H1 (cell line): ENCODE data around the gene EVI5. TPM values are rescaled to one million over a fixed set of nuclear protein-coding genes. Genes with fewer than 3 reads are reported as not detected.

Experiments
- CTCF ChIA-PET: fragments of 300-600 bp; sonication (Branson Sonifier 250); formaldehyde crosslinking; loops from one replicate; lab custom pipeline; 2021; ENCODE audit not compliant: partially characterized antibody; lab: Charles Lee
- POLR2A ChIA-PET: fragments of 300-600 bp; sonication (Branson Sonifier 250); formaldehyde crosslinking; loops from one replicate; lab custom pipeline; 2021; ENCODE audit warnings: inconsistent platforms; ENCODE audit not compliant: partially characterized antibody; lab: Charles Lee
- DNase-seq, 2 experiments: peaks; one replicate each; pipeline versions ENCODE4 v3.0.0 to v3.0.0-alpha.2; 2010 to 2022; ENCODE audit warnings: low spot score in 2 of 2, low read depth in 1 of 2, mixed read lengths in 1 of 2
- FAIRE-seq: peaks from 2 replicates; lab custom pipeline; 2011; peaks lifted over from hg19 to GRCh38; lab: Jason Lieb, UNC
- H2AFZ ChIP-seq: 2 replicates; pipeline ENCODE4 v1.8.1; 2012; ENCODE audit warnings: low read length, inconsistent platforms
- H2AK5ac ChIP-seq: 2 replicates; pipeline ENCODE4 v1.6.1; 2013; ENCODE audit warnings: low read depth, low read length
- H2BK120ac ChIP-seq: replicated peaks from 2 replicates; pipeline ENCODE3; 2013; ENCODE audit warnings: low read depth, low read length, inconsistent platforms
- H2BK12ac ChIP-seq: 2 replicates; pipeline ENCODE4 v1.6.1; 2013; ENCODE audit warnings: low read depth, low read length
- H2BK15ac ChIP-seq: 2 replicates; pipeline ENCODE4 v1.6.1; 2013; ENCODE audit warnings: low read length
- H2BK20ac ChIP-seq: 2 replicates; pipeline ENCODE4 v1.6.1; 2013; ENCODE audit warnings: low read length
- H2BK5ac ChIP-seq: 2 replicates; pipeline ENCODE4 v1.6.1; 2013; ENCODE audit warnings: low read depth, low read length
- H3K14ac ChIP-seq: 2 replicates; pipeline ENCODE4 v1.6.1; 2013; ENCODE audit warnings: inconsistent platforms; ENCODE audit not compliant: insufficient read length
- H3K18ac ChIP-seq: 2 replicates; pipeline ENCODE4 v1.6.1; 2013; ENCODE audit warnings: low read length; ENCODE audit errors: extremely low read depth
- H3K23ac ChIP-seq: 2 replicates; pipeline ENCODE4 v1.6.1; 2013; ENCODE audit warnings: inconsistent platforms; ENCODE audit not compliant: insufficient read length
- H3K23me2 ChIP-seq: 2 replicates; pipeline ENCODE4 v1.6.1; 2013; ENCODE audit warnings: low read depth, low read length
- H3K27ac ChIP-seq: 2 replicates; pipeline ENCODE4 v1.6.1; 2011; ENCODE audit warnings: low read depth, low read length, inconsistent platforms
- H3K27me3 ChIP-seq, 4 experiments: replicated peaks in 1 of 4; 1 replicate in 1 of 4; 2 replicates in 3 of 4; pipeline versions ENCODE4 v1.6.1 to v1.8.1; 2011 to 2013; ENCODE audit warnings: low read length in 3 of 4, mild to moderate bottlenecking in 3 of 4, inconsistent platforms in 2 of 4, mixed read lengths in 2 of 4, moderate library complexity in 1 of 4; ENCODE audit not compliant: control insufficient read depth in 3 of 4, insufficient read depth in 3 of 4; ENCODE audit errors: extremely low read depth in 1 of 4
- H3K36me3 ChIP-seq, 4 experiments: 2 replicates each; pipeline versions ENCODE4 v1.6.1 to v1.8.1; 2011 to 2013; ENCODE audit warnings: mild to moderate bottlenecking in 4 of 4, low read length in 3 of 4, moderate library complexity in 2 of 4, control low read depth in 1 of 4, inconsistent platforms in 1 of 4; ENCODE audit not compliant: insufficient read depth in 4 of 4, control insufficient read depth in 2 of 4
- H3K4ac ChIP-seq: replicated peaks from 2 replicates; pipeline ENCODE3; 2013; ENCODE audit warnings: low read length, low read depth, mixed read lengths, inconsistent platforms; ENCODE audit not compliant: insufficient read length
- H3K4me1 ChIP-seq, 4 experiments: replicated peaks in 1 of 4; 1 replicate in 1 of 4; 2 replicates in 3 of 4; pipeline versions ENCODE4 v1.6.1 to v1.8.1; 2011 to 2013; ENCODE audit warnings: low read length in 3 of 4, inconsistent platforms in 2 of 4, mixed read lengths in 1 of 4; ENCODE audit not compliant: insufficient read depth in 4 of 4, control insufficient read depth in 3 of 4
- H3K4me2 ChIP-seq, 2 experiments: 2 replicates each; pipeline versions ENCODE4 v1.6.1 to v1.8.1; 2011 to 2013; ENCODE audit warnings: low read depth in 2 of 2, low read length in 2 of 2, control low read depth in 1 of 2, inconsistent platforms in 1 of 2, mild to moderate bottlenecking in 1 of 2; ENCODE audit not compliant: insufficient read depth in 1 of 2
- H3K4me3 ChIP-seq, 4 experiments: fragments of 200-600, 300-600 bp in 1 of 4; sonication (generic), shearing (Covaris generic), sonication (Bioruptor Twin) in 1 of 4; 2 replicates each; pipeline versions ENCODE4 v1.5.1 to v1.8.1; 2011 to 2016; ENCODE audit warnings: low read length in 4 of 4, low read depth in 3 of 4, control low read depth in 2 of 4, inconsistent platforms in 2 of 4, mild to moderate bottlenecking in 2 of 4, mixed read lengths in 1 of 4, moderate library complexity in 1 of 4; ENCODE audit not compliant: insufficient read depth in 2 of 4; ENCODE audit errors: extremely low read depth in 1 of 4
- H3K56ac ChIP-seq: replicated peaks from 2 replicates; pipeline ENCODE3; 2013; ENCODE audit warnings: low read depth, mild to moderate bottlenecking, mixed read lengths, low read length, inconsistent platforms; ENCODE audit not compliant: insufficient read length
- H3K79me1 ChIP-seq: 2 replicates; pipeline ENCODE4 v1.6.1; 2013; ENCODE audit warnings: low read depth, low read length, control low read depth
- H3K79me2 ChIP-seq, 2 experiments: 2 replicates each; pipeline versions ENCODE4 v1.6.1 to v1.8.1; 2012 to 2013; ENCODE audit warnings: low read length in 2 of 2, mild to moderate bottlenecking in 2 of 2, inconsistent platforms in 1 of 2; ENCODE audit not compliant: insufficient read depth in 2 of 2, control insufficient read depth in 1 of 2
- H3K9ac ChIP-seq, 4 experiments: replicated peaks in 1 of 4; 1 replicate in 1 of 4; 2 replicates in 3 of 4; pipeline versions ENCODE4 v1.6.1 to v1.8.1; 2011 to 2013; ENCODE audit warnings: low read depth in 3 of 4, low read length in 3 of 4, control low read depth in 2 of 4, mild to moderate bottlenecking in 2 of 4, moderate library complexity in 2 of 4, inconsistent platforms in 1 of 4; ENCODE audit errors: extremely low read depth in 1 of 4
- H3K9me3 ChIP-seq, 2 experiments: 2 replicates each; pipeline versions ENCODE4 v1.6.1 to v1.8.1; 2012 to 2013; ENCODE audit warnings: mild to moderate bottlenecking in 2 of 2, moderate library complexity in 2 of 2, control low read depth in 1 of 2, inconsistent platforms in 1 of 2, low read depth in 1 of 2, low read length in 1 of 2, mixed read lengths in 1 of 2; ENCODE audit not compliant: insufficient read depth in 2 of 2
- H4K20me1 ChIP-seq, 2 experiments: replicated peaks in 1 of 2; 2 replicates each; pipeline versions ENCODE3 to v1.8.1; 2011 to 2013; ENCODE audit warnings: inconsistent platforms in 2 of 2, low read length in 2 of 2, mild to moderate bottlenecking in 1 of 2; ENCODE audit not compliant: insufficient read depth in 2 of 2, control insufficient read depth in 1 of 2
- H4K5ac ChIP-seq: 2 replicates; pipeline ENCODE4 v1.6.1; 2013; ENCODE audit warnings: low read length, low read depth, mixed read lengths, inconsistent platforms; ENCODE audit not compliant: insufficient read length
- H4K8ac ChIP-seq: 2 replicates; pipeline ENCODE4 v1.8.0; 2013; ENCODE audit warnings: mild to moderate bottlenecking, moderate library complexity, low read length, inconsistent platforms; ENCODE audit not compliant: insufficient read depth; ENCODE audit errors: extremely low read depth
- H4K91ac ChIP-seq: replicated peaks from 2 replicates; pipeline ENCODE3; 2013; ENCODE audit warnings: low read length, mixed read lengths, inconsistent platforms; ENCODE audit not compliant: insufficient read length
- CTBP2 ChIP-seq: IDR thresholded peaks from 2 replicates; pipeline ENCODE4 v1.7.0; 2011; ENCODE audit warnings: borderline replicate concordance, mild to moderate bottlenecking, moderate library complexity, mixed read lengths, low read length; ENCODE audit not compliant: insufficient read depth, insufficient read length
- CTCF ChIP-seq, 3 experiments: IDR thresholded peaks; 1 replicate in 2 of 3; 2 replicates in 1 of 3; pipeline versions ENCODE4 v1.5.1 to v1.6.1; 2011; ENCODE audit warnings: low read length in 3 of 3, mild to moderate bottlenecking in 3 of 3, inconsistent platforms in 2 of 3, low read depth in 1 of 3, moderate library complexity in 1 of 3; ENCODE audit not compliant: insufficient read depth in 1 of 3; ENCODE audit errors: control extremely low read depth in 1 of 3
- EP300 ChIP-seq, 2 experiments: IDR thresholded peaks; 1 replicate in 1 of 2; 2 replicates in 1 of 2; pipeline ENCODE4 v1.6.1; 2011 to 2012; ENCODE audit warnings: low read depth in 2 of 2, low read length in 2 of 2, mild to moderate bottlenecking in 2 of 2, borderline replicate concordance in 1 of 2, inconsistent platforms in 1 of 2, moderate library complexity in 1 of 2
- EZH2 ChIP-seq: fragments of 200-600 bp; sonication (generic); IDR thresholded peaks from 2 replicates; pipeline ENCODE4 v1.7.1; 2012; ENCODE audit warnings: low read depth, mild to moderate bottlenecking, moderate library complexity, low read length, inconsistent platforms; ENCODE audit not compliant: severe bottlenecking
- HDAC2 ChIP-seq, 2 experiments: fragments of 300-600 bp in 1 of 2; sonication (generic) in 1 of 2; IDR thresholded peaks; 2 replicates each; pipeline ENCODE4 v1.6.1; 2011 to 2012; ENCODE audit warnings: low read depth in 2 of 2, low read length in 2 of 2, mild to moderate bottlenecking in 2 of 2, moderate library complexity in 2 of 2, borderline replicate concordance in 1 of 2, inconsistent platforms in 1 of 2
- RFX5 ChIP-seq: IDR thresholded peaks from 2 replicates; pipeline ENCODE4 v1.6.1; 2011; ENCODE audit warnings: low read depth, low read length, improper control_type of control experiment, borderline replicate concordance
- TAF1 ChIP-seq: IDR thresholded peaks from 2 replicates; pipeline ENCODE4 v1.6.1; 2011; ENCODE audit warnings: mild to moderate bottlenecking, low read depth, low read length
- WGBS, 2 experiments: shearing (Covaris generic) in 1 of 2; methylation state at CpG; one replicate each; pipeline versions ENCODE4 v1.1.6 to v1.1.7; 2013 to 2015; ENCODE audit warnings: low lambda C conversion rate in 2 of 2, mixed read lengths in 2 of 2, inconsistent platforms in 1 of 2, low coverage in 1 of 2, missing lambda C conversion rate in 1 of 2; ENCODE audit not compliant: insufficient replicate concordance in 2 of 2, insufficient coverage in 1 of 2, insufficient read length in 1 of 2; ENCODE audit errors: extremely low coverage in 1 of 2, missing lambda C conversion rate in 1 of 2; 5-methylcytosine and 5-hydroxymethylcytosine counted together
- polyA plus RNA-seq, 7 experiments: library from polyadenylated mRNA; depleted of rRNA in 3 of 7; stranded (reverse) in 5 of 7; unstranded in 2 of 7; fragments of >200 nt in 5 of 7; fragments of 200-250 nt in 2 of 7; gene quantifications; 1 replicate in 5 of 7; 2 replicates in 1 of 7; 4 replicates in 1 of 7; pipeline versions ENCODE4 v1.2.1 to v1.2.3, GENCODE V29; 2011 to 2013; ENCODE audit warnings: missing spikeins in 2 of 7, mixed read lengths in 2 of 7
- total RNA-seq: library from RNA; stranded (reverse); fragmentation: NEBNext Ultra II Directional; extraction: Animal tissue kit (Norgen Biotek cat#: 25700); gene quantifications from 2 replicates; pipeline ENCODE4 v1.2.1, GENCODE V29; 2021
- TF ChIP-seq, protein P1 (sequence below): IDR thresholded peaks from 2 replicates; pipeline ENCODE4 v1.6.1; 2012; ENCODE audit warnings: inconsistent platforms

Gene EVI5
- total and polyA plus RNA-seq, 2 of the 8 experiments (the other 6 are each of a cell fraction or from before 2014, with no cell fraction given) = 1.7 to 13.7 TPM

GRCh38 chr1:92834617-92835016 is 49.7 kb upstream of the EVI5 start:
- no peak overlapping the region for H2BK15ac ChIP-seq
- WGBS, 2 experiments = 94% methylated on average over 5 of the region's 5 CpGs; no CpG with 5 or more reads in 1 of the 2 experiments
- H4K20me1 ChIP-seq = peaks cover 31 to 33% of the 10 kb centered on the region in 2 experiments
- no peak overlapping the region for H2BK5ac ChIP-seq
- H4K8ac ChIP-seq = no peak overlapping the region
- peak overlapping the region in 3 of 4 experiments; percentile 3 to 100 (median 98); a peak in 4 of 8 replicates for H3K4me3 ChIP-seq
- no peak overlapping the region for H2BK120ac ChIP-seq
- H2BK12ac ChIP-seq = no peak overlapping the region
- H4K5ac ChIP-seq = no peak overlapping the region
- ChIA-PET CTCF (interaction anchor here (0.5 to 1.3 kb wide), 3 partner anchors 65 to 159 kb away, joined by 3 to 4 read pairs (median 3); no protein-coding TSS in a partner anchor), POLR2A (interaction anchor here (1.0 to 2.5 kb wide), 13 partner anchors 9 to 244 kb away, joined by 3 to 12 read pairs (median 4); no protein-coding TSS in a partner anchor)
- H2AFZ ChIP-seq = no peak overlapping the region
- H3K4ac ChIP-seq = no peak overlapping the region
- peak overlapping the region; percentile 71 to 77; a peak in 2 of 4 replicates for H3K4me2 ChIP-seq
- no peak overlapping the region for H4K91ac ChIP-seq
- no peak overlapping the region for H2BK20ac ChIP-seq
- no peaks in the 10 kb centered on the region; the same call in 1 of the 2 replicates for H3K79me1 ChIP-seq
- no peaks in the 10 kb centered on the region for H3K9me3 ChIP-seq
- H3K14ac ChIP-seq = no peak overlapping the region
- no peaks in the 10 kb centered on the region; a peak in 1 of 7 replicates for H3K27me3 ChIP-seq
- peaks cover 0 to 6% (median 3%) of the 10 kb centered on the region in 4 experiments; a peak in 4 of 7 replicates for H3K4me1 ChIP-seq
- no peak overlapping the region for H3K23ac ChIP-seq
- H3K56ac ChIP-seq = no peak overlapping the region
- peaks cover 34 to 68% (median 57%) of the 10 kb centered on the region in 4 experiments for H3K36me3 ChIP-seq
- peaks cover 37 to 78% of the 10 kb centered on the region in 2 experiments for H3K79me2 ChIP-seq
- peaks cover 5% of the 10 kb centered on the region for H3K23me2 ChIP-seq
- no peak overlapping the region for H3K18ac ChIP-seq
- DNase-seq (no peak), FAIRE-seq (no peak)
- H2AK5ac ChIP-seq = no peak overlapping the region
- no peak overlapping the region for H3K27ac ChIP-seq
- 0 out of 7 replicates have a peak overlapping the region, but pooled peaks of 1 of the 4 experiments have one; percentile 26 for H3K9ac ChIP-seq
- TF ChIP-seq EP300 (IDR thresholded peaks at IDR 0.05; ENCODE audit: borderline replicate concordance in 1 of 2, low read depth in 2 of 2, low read length in 2 of 2) (no peak), EZH2 (no peak), HDAC2 (IDR thresholded peaks at IDR 0.05; ENCODE audit: borderline replicate concordance in 1 of 2, low read depth in 2 of 2, low read length in 2 of 2) (no peak), CTCF (IDR thresholded peaks at IDR 0.05; ENCODE audit: control extremely low read depth in 1 of 3, insufficient read depth in 1 of 3, low read depth in 1 of 3, low read length in 3 of 3) (no peak), CTBP2 (no peak), RFX5 (no peak), TAF1 (no peak)
- TF ChIP-seq, protein P1, sequence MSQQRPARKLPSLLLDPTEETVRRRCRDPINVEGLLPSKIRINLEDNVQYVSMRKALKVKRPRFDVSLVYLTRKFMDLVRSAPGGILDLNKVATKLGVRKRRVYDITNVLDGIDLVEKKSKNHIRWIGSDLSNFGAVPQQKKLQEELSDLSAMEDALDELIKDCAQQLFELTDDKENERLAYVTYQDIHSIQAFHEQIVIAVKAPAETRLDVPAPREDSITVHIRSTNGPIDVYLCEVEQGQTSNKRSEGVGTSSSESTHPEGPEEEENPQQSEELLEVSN = no peak
